ENCODE measurements around the gene PHACTR1. TPM values are rescaled to one million over a fixed set of nuclear protein-coding genes. Genes with fewer than 3 reads are reported as not detected.
"Not testable (repeated sequence)": the region's sequence is repeated elsewhere in the genome, so short reads cannot be mapped to it uniquely, and the experiment has no call there.

Gene PHACTR1
- polyA plus RNA-seq, 3 donors = 1.3 to 3.2 (median 1.6) TPM

DNA sequence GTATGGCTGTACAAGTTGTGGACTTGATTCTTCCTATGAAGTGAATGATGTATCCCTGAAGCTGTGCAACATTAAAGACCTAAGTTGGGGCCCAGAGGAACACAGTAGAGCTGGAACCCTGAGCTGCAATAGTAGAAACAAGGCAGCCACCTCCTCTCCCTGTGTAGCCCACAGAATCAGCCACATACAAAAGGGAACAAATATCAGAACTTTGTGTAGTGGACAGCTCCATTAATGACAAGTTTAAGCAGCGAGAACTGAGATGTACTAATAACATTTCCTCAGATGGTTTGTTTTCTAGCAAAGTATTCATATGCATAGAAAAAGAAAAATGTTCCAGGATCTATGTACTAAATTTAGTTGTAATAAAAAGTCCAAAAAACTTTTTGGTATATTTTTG, 19.2 kb downstream of the PHACTR1 start:
- WGBS, 3 donors = 28 to 38% (median 34%) methylated on average over 1 of the region's 1 CpG
- no peak overlapping the region for H3K27ac ChIP-seq (ENCODE audit: low read depth, low read length)

GRCh38 chr6:12748411-12748810, 31.8 kb downstream of the PHACTR1 start:
- 4 to 10% (median 8%) methylated on average over 2 of the region's 2 CpGs for WGBS, 3 donors

GRCh38 chr6:12748815-12749521, 32.4 kb downstream of the PHACTR1 start:
- 1 to 3% (median 2%) methylated on average over 22 to 23 of the region's 23 CpGs for WGBS, 3 donors
- H3K27ac ChIP-seq (ENCODE audit: low read depth, low read length) = no peak overlapping the region

More at GRCh38 chr6:12748411-12748810, 31.8 kb downstream of the PHACTR1 start:
- no peak overlapping the region for H3K27ac ChIP-seq (ENCODE audit: low read depth, low read length)

DNA sequence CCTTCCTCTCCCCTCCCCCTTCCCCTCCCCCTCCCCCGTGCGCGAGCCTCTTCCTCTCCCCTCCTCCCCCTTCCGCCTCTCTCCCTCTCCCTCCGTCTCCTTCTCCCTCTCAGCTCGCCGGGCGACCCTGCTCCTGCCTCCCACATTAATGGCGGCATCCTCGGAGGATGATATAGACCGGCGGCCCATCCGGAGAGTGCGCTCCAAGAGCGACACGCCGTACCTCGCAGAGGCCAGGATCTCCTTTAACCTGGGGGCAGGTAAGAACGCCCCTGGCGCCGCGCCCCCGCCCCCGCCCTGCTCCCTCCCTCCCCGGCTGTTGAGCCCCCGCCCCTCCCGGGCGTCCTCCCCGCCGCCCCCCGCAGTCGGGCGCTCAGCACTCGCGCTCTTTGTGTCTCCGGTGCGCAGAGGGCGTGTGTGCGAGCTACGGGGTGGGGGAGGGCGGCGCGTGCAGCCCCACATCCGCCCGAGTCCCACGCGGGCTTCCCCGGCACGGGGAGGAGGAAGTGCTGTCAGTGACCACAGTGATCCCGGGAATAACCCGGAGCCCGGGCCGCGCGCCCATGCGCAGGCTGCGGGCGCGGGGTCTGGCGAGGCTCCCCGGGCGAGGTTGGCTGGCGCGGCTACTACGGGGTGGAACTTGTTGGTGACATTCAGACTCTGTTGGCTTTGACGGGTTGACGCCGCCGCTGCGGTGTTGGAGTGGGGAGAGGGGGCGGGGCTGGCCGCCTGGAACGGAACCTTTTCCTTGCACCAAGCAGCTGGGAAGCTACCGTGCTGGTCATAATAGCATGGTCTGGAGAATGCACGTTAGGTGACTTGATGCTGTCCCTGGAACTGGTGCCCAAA, 33.2 kb downstream of the PHACTR1 start:
- WGBS, 3 donors = 2% methylated on average over 53 to 75 of the region's 75 CpGs
- H3K27ac ChIP-seq (ENCODE audit: low read depth, low read length) = no peak overlapping the region

GRCh38 chr6:12750416-12750815, 33.8 kb downstream of the PHACTR1 start:
- 13 to 19% (median 15%) methylated on average over 4 of the region's 4 CpGs for WGBS, 3 donors

GRCh38 chr6:12751694-12752325, 35.2 kb downstream of the PHACTR1 start:
- WGBS, 3 donors = 28 to 35% (median 32%) methylated on average over 10 of the region's 10 CpGs

More at GRCh38 chr6:12750416-12750815, 33.8 kb downstream of the PHACTR1 start:
- H3K27ac ChIP-seq (ENCODE audit: low read depth, low read length) = no peak overlapping the region

DNA sequence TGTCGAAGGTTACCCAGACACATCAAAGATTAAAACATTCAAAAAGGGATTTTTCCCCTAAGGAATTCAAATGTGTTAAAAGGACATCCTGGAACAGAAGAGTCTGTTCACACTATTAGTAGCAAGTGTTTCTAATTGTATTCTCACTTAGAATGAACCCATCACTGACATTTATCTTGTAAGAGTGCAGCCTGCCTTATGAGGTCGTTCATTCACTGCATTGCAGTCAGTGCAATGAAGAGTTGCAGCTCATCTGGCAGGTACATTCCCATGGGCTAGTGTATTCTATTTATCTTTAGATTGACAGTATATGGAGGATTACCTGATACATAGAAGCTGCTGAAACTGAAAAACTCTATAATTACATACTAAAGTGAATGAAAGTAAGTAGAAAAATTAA, 36.5 kb downstream of the PHACTR1 start:
- 64 to 74% (median 73%) methylated on average over 2 of the region's 2 CpGs for WGBS, 3 donors
- H3K27ac ChIP-seq (ENCODE audit: low read depth, low read length) = no peak overlapping the region

More at GRCh38 chr6:12751694-12752325, 35.2 kb downstream of the PHACTR1 start:
- no peak overlapping the region for H3K27ac ChIP-seq (ENCODE audit: low read depth, low read length)

- WGBS, 3 donors = 79 to 89% (median 86%) methylated on average over 3 of the region's 3 CpGs
- no peak overlapping the region for H3K27ac ChIP-seq (ENCODE audit: low read depth, low read length)
Measured at GRCh38 chr6:12760226-12760625, 43.7 kb downstream of the PHACTR1 start.

GRCh38 chr6:12760911-12761310, 44.3 kb downstream of the PHACTR1 start:
- WGBS, 3 donors = 70 to 77% (median 74%) methylated on average over 3 of the region's 3 CpGs
- H3K27ac ChIP-seq (ENCODE audit: low read depth, low read length) = no peak overlapping the region

DNA sequence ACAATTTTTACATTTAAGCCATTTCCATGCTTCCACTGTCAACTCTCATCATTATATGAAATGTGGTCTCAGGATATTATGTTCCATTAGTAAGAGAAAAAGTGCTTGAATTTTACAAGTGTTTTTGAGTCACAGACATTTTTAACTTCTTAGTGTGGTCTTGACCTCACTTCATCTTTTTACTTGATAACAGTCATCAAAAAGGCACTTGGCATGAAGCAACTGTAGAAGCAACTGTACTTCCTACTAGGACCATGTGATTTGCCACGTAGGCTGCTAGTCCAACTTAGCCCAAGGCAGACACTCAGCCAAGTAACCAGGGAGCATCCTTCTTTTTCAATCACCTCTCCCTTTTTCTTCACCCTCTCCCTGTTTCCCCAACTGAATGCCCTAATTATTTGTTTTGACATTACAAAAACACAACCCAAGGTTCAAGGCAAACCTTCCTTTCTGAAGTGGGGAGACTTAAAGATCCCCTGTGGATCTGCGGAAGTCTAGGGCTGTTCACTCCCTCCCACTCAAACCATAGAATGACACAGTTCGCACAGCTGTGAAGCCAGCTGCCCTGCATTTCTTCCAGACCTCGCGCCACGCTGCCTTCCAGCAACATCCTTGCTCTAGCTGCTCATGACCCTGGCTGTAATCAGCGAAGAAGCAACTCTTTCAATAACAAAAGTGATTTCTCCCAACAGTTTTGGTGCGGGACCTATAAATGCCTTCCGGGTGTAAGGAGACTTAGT, 45.0 kb downstream of the PHACTR1 start:
- no peak overlapping the region for H3K27ac ChIP-seq (ENCODE audit: low read depth, low read length)
- WGBS, 3 donors = 70 to 78% (median 76%) methylated on average over 9 of the region's 9 CpGs

GRCh38 chr6:12762731-12763434, 46.3 kb downstream of the PHACTR1 start:
- 79 to 92% (median 87%) methylated on average over 12 of the region's 12 CpGs for WGBS, 3 donors
- not testable (repeated sequence) for H3K27ac ChIP-seq (ENCODE audit: low read depth, low read length)

DNA sequence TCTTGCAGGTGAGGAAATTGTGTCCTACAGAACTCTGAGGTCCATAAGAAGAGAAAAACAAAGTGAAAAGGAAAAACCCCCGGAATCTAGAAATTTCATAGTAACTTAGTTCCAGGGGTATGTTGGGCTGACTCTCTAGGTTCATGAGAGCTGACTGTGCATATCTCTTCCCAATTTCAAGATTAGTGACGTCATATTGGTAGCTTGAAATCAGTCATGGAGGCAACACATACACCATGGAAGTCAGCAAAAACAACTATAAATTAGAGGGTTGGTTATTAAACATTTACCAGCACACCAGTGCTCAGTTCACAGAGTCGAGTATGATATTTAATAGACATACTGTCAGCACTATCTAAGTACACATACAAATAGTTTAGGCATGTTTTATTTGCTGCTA, 49.8 kb downstream of the PHACTR1 start:
- WGBS, 3 donors = 67 to 77% (median 74%) methylated on average over 3 of the region's 3 CpGs
- no peak overlapping the region for H3K27ac ChIP-seq (ENCODE audit: low read depth, low read length)

- WGBS, 3 donors = 77 to 95% (median 93%) methylated on average over 3 of the region's 3 CpGs
- no peak overlapping the region for H3K27ac ChIP-seq (ENCODE audit: low read depth, low read length)
Measured at GRCh38 chr6:12767016-12767415, 50.4 kb downstream of the PHACTR1 start.

DNA sequence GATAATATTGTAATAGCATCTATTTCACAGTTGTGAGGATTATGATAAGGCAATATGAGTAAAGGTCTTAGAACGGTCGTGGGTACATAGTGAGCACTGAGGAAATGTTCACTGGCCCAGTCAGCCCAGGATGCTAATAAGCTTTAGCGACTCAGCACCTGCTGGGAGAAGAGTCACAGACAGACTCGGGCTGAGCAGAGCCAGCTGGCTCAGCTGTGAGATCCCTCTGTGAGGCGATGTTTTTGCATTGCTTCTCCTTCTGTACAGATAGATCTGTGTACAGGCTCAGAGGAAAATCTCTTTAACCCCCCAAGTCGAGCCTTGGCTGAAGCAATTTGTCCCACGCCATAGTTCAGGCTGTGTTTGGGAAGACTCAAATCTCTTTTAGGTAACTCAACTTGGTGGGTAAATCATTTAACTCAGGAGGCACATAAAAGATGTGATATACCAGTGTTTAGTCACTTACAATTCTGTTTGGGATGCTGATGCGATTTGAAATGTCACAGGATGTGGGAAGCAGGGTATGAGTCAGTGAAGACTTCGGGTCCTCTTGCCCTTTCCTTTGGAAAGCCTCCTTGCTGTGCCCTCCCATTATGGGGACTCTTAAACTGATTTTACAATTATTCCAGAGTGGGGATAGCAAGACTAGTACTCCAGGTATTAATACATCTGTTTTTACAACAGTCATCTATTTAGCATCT, 53.1 kb downstream of the PHACTR1 start:
- 65 to 69% (median 66%) methylated on average over 9 of the region's 9 CpGs for WGBS, 3 donors
- H3K27ac ChIP-seq (ENCODE audit: low read depth, low read length) = no peak overlapping the region

DNA sequence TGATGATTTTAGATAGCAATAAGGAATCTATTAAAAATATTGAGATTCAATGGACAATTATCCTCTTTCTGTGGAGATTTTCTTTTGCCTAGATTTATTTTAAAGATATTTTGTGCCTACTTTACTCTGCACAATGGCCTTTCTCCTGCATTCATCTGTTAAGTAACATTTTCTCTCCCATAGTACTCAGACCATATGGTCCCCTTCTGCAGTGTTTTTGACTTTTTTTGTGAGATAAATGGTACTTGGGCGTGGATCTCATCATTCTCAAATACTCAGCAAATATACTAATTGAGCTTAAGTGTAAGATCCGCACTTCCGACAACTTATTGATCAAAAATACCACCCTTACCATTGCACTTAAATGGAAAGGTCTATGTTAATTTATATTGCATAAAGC, 55.8 kb downstream of the PHACTR1 start:
- H3K27ac ChIP-seq (ENCODE audit: low read depth, low read length) = no peak overlapping the region
- WGBS, 3 donors = 77 to 84% (median 80%) methylated on average over 3 of the region's 3 CpGs

DNA sequence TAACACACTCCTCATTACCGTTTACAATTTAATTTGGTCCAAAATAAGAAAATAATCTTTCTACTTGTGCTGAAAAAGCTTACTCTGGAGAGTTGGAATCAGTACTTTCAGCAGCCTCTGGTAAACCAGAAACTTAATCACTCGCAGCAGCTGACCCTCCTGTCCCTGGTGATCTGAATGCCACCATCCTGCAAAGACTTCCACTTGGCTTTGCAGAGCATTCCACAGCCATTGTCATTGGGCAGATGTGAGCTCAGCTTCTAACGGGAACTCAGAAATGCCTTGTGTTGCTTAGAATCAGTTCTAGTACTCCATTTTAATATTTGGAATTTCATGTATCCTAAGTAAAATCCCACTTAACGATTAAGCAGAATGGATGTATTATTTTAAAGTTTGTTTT, 59.7 kb downstream of the PHACTR1 start:
- no peak overlapping the region for H3K27ac ChIP-seq (ENCODE audit: low read depth, low read length)
- WGBS, 3 donors = 78 to 83% (median 82%) methylated on average over 4 of the region's 4 CpGs

DNA sequence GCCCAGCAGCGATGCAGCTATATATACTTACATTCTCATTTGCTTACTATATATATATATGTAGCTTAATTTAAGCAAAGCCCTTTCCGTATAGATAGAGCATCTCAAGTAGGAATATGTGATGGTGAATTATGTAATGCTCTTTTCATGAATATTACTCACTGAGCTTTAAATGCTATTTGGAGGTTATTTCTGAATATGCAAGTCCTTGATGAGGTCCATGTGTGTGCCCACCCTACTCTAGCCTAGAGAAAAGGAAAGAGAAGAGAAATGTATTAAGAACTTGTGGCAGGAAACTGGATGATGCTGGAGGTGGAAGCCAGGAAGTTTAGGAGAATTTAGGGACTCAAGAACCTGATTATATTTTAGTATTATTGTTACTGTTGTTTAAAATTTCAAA, 63.2 kb downstream of the PHACTR1 start:
- WGBS, 3 donors = 82 to 93% (median 86%) methylated on average over 2 of the region's 2 CpGs

More for the DNA sequence above, 63.2 kb downstream of the PHACTR1 start:
- H3K27ac ChIP-seq (ENCODE audit: low read depth, low read length) = no peak overlapping the region

All from adipose tissue (tissue), 3 donors.